HG03575 (cell line): Measurements from ENCODE around the gene FNDC3A.

Experiments
- ATAC-seq: cut with Tn5 transposase; IDR thresholded peaks from one replicate; pipeline ENCODE4 v1.9.1; 2021; ENCODE audit not compliant: unreplicated experiment, insufficient number of reproducible peaks, low FRiP score; ENCODE audit errors: extremely low read depth

Gene FNDC3A

DNA sequence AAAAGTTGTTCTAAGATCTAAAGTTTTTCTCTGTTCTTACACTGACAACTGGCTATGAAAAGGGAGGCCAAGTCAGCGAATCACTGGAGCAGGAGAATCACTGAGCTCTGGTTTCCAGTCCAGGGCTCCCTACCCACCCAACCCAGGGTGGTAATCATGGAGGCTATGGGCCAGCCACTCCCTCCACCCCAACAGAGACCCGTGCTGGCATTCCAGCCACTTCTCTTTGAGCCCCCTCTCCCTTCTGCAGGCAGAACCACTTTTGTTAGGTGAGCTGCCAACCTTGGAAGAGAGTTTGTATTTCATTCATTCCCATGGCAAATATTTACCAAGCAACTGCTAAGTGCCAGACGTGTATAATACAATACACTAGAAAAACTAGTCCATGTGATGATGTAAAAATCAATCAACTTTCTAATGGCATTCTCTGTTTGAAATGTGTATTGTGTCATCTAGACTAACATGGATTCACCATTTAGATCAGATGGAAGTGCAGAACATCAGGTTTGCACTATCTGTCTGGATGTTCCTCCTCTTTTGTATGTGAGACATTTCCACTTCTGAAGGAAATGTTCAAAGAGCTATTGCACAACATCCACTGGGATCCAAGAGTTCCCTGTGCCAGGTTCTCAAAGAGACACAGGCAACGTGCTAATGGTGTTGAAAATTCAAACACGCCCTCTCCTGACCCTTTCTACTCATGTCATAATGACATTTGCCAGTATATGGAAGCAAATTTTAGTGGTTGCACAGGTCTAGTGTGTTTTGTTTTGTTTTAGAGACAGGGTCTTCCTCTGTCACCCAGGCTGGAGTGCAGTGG lies 249.7 kb downstream of the FNDC3A start:
- no peak for ATAC-seq

DNA sequence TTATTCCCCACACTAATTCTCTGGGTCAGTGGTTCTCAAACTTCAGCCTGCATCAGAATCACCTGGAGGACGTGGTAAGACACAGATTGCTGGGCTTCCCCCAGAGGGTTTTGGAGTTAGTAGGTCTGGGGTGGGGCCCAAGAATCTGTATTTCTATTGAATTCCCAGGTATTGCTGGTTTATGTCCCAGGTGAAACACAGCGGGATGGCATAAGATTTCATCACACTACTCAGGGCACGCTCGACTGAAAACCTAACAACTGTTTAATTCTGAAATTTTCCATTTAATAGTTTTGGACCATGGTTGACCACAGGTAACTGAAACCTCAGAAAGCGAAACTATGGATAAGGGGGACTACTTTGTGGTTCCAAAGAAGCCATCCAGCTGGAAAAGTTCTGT lies 250.9 kb downstream of the FNDC3A start:
- ATAC-seq: no peak

DNA sequence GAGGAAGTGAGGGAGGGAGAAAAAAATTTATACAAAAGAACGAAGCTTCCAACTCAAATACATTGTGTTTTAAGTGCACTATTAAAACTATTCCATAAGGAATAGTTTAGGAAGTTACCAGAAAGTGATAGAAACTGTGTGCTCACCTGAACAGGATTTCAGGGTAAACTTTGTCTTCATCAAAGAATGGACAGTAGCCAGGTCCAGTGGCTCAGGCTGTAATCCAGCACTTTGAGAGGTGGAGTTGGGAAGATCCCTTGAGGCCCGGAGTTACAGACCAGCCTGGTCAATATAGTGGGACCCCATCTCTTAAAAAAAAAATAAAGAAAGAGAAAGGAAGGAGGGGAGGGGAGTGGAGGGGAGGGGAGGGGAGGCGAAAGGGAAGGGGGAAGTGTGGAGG lies 259.0 kb downstream of the FNDC3A start:
- no peak for ATAC-seq

DNA sequence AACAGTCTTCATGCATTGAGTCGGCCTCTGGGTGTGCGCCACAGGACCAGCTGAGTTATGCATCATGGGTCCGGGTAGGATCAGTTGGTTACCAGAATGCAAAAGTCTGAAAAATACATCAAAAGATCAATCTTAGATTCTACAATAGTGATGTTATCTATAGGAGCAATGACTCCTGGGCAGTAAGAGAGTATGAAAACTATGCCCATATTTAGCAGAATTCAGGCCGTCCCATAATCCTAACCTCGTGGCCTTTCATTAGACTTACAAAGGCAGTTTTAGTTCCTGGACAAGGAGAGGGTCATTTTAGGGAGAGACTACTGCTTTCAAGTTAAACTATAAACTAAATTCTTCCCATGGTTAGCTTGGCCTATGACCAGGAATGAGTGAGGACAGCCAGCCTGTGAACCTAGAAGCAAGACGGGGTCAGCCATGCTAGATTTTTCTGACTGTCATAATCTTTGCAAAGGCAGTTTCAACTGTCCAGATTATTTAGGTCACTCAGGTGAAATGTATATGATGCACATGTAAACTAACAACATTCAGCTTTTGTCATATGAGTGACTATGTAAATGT lies 260.2 kb downstream of the FNDC3A start:
- ATAC-seq: no peak

DNA sequence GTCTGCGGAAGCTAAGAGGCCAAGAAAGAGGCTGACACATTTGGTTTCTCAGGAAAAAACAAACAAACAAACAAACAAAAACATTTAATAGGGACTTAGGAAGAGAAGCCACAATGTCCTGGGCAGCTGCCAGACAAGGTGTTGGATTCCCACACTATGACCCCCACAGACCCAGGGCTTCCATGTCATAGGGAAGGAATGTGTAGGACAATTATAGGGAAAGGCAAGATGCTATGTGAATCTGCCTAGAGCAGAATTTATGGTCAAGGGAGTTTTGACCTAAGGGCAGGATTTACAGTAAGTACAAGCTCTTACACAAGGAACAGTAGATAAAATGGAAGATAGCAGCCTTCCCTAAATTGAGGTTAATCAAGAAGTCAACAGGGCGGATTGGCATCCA lies 262.9 kb downstream of the FNDC3A start:
- no peak for ATAC-seq

DNA sequence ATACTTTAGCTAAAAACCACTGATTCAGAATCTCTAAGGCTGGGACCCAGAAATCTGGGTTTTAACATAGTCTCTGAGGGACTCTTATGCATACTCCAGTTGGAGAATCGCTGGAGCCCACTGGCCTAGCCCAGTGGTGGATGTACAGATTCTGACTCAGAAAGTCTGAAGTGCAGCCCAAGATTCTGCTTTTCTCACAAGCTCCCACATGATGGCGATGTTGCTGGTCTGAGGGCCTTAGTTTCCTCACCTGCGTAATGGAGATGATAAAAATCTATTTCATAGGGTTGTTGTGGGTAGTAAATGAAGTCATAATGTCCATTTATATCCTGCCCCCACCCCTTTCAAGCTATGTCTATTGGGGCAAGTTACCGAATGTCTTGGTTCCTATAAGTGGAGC lies 264.3 kb downstream of the FNDC3A start:
- no peak for ATAC-seq

DNA sequence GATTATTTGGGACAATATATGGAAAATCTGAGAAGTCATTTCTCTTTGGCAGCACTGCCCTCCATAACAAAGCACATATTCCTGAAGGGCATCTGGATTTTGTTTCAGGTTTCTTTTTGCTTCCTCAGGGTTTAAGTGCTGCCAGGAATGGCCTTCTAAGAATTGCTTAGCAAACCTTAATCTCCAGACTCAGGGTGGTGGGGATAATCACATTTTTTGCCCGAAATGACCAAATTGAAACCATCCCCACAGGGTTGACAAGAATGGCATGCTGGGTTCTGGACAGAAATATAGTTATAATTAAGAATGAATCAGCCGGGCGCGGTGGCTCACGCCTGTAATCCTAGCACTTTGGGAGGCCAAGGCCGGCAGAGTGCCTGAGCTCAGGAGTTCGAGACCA lies 265.6 kb downstream of the FNDC3A start:
- no peak for ATAC-seq

DNA sequence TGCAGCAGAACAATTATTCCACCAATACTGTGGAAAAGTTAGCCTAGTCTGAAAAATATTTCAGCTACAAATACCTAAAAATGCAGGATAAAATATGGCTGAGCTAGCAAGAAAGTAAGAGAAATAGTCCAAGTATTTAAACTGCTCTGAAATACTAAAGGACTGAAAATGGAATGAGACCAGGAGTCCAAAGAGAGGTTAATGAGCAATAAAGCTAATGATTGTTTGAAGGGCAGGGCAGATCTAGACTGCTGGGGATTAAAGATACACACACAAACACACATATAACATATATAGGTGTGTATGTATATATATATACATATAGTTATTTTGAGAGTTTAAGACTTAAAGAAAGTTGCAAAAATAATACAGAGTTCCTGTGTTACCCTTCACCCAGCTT lies 269.4 kb downstream of the FNDC3A start:
- no peak for ATAC-seq

DNA sequence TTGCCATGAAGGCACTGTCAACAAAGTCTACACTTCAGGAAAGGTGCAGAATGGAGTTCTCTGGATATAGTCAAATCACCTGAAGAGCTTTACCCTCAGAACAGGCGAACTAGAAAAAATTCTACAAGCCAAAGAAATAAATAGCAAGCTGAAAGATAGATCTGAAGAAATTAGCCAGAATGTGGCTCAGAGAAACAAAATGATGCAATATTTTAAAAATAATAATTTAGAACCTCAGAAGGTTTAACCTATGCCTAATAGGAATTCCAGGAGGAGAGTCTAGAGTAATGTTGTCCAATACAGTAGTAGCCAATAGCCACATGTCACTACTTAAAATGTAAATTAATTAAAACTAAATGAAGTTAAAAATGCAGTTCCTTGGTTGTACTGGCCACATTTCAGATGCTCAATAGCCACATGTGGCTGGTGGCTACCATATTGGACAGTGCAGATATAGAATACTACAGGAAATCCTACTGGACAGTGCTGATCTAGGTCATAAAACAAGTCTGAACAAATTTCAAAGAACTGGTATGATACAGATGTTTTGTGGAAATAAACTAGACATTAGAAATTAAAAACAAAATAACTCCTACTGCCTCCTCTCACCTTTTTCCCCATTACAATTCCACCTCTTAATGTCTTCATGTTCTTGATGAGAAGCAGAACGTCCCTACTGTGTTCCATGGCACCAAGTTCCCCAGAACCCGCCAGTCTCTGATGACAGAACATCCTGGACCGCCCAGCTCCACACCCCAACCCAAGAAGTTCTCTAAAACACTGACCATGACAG lies 271.3 kb downstream of the FNDC3A start:
- ATAC-seq: no peak

DNA sequence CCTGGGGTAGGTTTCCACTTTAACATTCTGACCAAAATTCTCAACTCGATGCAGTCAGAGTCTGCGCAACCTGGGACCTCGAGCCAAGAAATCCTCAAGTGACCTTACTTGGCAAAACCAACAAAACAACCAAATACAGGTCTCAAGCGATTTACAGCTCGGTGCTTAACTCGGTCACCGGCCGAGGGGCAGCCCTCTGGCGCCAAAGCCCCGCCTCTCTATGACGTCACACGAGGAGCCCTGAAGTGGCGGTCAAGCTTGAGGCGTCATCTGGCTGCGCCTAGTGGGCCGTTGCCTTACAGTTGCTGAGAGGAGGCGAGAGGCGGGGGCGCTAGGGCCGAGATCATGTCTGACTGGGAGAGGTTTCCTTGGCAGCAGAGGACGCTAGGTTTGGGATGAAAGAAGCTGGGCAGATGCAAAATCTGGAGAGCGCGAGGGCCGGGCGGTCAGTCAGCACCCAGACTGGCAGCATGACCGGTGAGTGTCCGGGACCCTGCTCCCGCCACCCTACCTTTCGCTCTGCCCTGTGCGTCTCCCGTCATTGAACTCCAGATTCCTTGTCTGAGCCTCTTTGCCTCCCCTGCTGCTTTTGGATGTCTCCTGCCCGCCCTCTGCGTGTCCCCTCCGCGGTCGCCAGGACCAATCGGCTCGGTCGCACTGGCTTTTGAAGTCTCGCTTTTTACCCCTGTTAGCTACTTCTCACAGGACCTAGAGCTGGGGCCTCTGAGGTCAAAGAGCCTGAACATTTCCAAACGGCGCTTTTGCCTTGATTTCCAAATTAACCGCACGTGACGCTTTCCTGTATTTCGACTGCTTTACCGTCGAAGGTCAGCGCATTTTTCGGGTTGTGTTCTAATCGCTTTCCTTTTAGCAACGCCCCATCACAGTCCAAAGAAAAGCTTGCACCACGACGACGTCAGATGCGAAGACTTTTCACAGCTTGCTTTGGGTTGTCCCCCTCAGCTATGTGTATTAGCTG lies 272.2 kb downstream of the FNDC3A start, which contains the start of gene CDADC1:
CDADC1 (plus strand) TSS at position 283 of the 979 bp plus-strand sequence; CDS start at position 396, 113 bp downstream.
- peak; percentile 82 for ATAC-seq

DNA sequence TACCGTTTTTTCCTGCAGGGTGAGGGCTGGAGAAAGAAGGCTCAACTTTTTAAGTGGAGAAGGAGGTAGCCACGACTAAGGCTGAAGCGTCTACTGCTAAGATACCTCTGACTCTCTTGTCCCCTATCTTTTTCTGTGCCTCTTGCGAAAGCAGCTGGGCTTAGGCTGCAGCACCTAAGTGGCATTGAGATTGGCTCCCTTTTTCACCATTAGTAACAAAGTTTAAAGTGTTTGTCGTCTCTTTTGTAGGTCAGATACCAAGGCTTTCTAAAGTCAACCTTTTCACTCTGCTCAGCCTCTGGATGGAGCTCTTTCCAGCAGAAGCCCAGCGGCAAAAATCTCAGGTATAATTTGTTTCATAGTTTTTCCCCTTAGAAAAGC lies 272.9 kb downstream of the FNDC3A start:
- no peak for ATAC-seq

DNA sequence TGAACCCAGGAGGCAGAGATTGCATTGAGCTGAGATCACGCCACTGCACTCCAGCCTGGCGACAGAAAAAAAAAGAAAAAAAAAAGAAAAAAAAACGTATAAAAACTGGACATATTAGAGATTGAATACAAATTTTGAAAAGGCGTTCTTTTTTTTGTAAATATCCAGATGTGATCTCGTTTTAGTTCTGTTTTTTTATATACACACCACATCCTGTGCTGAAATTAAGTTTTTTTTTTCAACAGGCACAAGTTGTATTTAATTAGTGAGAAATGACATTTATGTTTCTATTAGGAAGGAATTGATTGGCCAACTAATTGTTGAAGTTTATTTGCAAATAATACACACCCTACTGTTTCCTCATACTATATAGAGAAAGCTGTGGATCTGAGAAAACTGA lies 275.6 kb downstream of the FNDC3A start:
- ATAC-seq: no peak

DNA sequence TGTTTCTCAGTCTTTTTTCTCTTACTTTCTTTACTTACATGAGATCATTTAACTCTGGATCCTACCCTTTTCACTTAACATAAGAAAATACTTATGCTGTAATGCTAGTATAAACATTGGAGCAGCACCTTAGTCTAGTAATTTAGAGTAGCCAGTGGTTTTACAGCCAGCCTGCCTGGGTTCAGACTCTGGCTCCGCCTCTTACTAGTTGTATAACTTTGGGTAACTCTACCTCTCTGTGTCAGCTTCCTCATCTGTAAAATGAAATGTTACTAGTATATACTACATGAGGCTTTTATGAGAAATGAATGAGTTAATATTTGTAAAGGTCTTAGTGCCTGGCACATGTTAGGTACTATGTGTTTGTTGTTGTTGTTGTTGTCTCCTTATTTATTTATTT lies 277.6 kb downstream of the FNDC3A start:
- ATAC-seq: no peak

DNA sequence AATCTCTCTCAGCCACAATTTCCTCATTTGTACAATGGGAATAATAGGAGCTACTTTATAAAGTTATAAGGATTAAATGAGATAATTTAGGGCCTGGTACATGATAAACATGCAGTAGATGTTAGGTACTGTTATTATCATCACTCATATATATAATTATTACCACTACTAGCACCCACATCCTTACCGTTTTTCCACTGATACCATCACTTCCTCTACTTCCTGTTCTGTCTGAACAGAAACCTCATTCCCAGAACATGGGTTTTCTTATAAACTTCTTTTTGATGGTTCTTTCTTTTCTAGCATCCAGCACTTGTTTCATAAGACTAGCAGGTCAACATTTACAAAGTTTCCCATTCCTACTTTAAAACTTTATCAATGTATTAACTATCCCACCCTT lies 278.3 kb downstream of the FNDC3A start:
- ATAC-seq: no peak

DNA sequence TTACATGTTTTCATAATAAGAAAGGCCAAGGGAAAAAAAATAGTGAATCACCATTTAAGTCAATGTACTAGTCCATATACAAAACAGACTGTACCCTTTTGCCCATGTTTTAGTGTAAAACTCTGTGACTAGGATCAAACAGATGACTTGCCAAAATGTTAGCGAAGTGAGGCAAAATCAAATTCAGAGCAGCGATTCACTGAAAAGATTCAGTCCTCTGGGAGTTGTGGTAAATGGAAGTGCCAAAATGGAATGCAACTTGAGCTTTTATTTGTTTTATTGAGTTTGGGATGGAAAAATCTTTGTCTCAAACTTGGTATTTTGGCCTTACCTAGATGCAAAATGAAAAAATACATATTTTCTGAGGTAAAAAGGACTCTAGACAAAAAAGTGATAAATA lies 281.1 kb downstream of the FNDC3A start:
- ATAC-seq: no peak

DNA sequence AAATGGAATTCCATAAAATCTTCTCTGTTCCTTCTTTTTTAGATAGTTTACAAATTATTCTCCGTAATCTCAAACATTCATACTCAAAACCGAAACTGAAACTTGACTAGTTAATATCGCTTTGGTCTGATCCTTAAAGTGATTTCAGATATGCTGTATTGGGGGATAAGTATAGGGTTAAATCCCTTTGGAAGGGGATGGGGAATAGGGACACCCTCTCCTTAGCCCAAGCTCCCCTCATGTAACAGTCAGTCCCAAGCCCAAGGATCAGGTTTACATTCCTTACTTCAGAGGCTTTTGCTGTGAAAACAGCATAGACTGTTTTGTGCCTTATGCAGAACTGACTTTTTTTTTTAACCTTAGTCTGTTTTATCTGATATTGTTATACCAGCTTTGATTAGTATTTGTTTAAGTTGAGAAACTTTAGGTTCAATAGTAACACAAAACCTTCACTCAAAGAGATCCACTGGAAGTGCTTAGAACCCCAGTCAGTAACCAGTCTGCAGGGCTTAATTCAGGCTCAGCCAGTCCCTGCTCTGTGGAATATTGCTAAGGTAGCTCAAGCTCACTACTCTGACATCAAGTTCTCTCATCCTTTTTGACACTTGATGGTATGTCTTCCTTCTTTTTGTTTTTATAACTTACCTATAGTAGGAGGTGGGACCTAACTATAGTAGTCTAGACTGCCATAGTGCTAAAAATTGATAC lies 282.5 kb downstream of the FNDC3A start:
- ATAC-seq: no peak
